GM20431 (cell line): ENCODE data around the gene PSMD3.
"Not testable (repeated sequence)": the region's sequence is repeated elsewhere in the genome, so short reads cannot be mapped to it uniquely, and the experiment has no call there.

Experiments
- in situ Hi-C: fragments of 300-500 bp; cut with MseI, MboI; formaldehyde crosslinking; loops from one replicate; pipeline ENCODE4 v1.15.0; 2020; ENCODE audit warnings: low sequenced_read_pairs; ENCODE audit not compliant: unreplicated experiment

Gene PSMD3

DNA sequence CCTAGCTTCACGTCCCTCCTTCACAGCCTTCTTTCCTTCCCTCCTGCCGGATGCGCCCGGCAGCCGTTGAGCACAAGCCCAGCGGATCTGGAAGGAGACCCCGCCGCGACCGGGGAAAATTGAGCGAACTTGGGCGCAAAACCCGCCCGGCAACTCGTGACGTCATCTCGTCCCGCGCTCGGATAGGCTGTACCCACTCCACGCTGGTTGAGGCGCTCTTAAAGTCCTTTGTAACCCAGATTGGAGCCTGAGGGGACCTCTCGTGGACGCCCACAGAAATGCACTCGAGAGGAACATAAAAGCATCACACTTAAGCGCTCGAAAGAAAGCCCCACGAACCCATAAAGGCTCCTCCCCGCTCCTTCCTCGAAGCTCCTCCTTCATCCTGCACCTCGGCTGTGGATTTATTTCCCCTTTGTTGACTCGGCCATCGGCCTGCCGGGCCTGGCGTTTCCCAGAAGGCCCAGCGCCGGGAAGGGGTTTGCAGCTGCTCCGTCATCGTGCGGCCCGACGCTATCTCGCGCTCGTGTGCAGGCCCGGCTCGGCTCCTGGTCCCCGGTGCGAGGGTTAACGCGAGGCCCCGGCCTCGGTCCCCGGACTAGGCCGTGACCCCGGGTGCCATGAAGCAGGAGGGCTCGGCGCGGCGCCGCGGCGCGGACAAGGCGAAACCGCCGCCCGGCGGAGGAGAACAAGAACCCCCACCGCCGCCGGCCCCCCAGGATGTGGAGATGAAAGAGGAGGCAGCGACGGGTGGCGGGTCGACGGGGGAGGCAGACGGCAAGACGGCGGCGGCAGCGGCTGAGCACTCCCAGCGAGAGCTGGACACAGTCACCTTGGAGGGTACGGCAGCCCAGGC lies at the start of gene PSMD3:
PSMD3 (plus strand) TSS at position 457 of the 856 bp plus-strand sequence; CDS start at position 621, 164 bp downstream.
- in situ Hi-C loops: no loop called here

DNA sequence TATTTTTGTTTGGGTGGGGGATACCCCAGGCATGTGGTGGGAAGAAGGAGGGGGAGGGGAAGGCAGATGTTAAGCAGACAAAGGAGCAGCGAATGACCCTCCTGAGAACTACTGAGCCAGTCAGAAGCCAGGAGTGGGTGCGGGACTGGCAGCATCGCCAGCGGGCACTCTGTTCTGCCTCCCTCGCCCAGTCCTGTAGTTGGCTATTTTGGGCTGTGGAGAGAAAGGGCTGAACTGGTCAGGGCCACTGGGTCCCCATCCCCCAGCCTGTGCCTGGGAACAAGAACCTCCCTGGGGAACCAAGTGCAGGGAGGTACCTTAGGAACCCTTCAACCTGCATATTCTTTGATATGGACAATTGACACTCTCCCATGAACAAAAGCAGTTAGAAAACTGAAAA lies 46.7 kb upstream of the PSMD3 start:
- in situ Hi-C loops: no loop called here

DNA sequence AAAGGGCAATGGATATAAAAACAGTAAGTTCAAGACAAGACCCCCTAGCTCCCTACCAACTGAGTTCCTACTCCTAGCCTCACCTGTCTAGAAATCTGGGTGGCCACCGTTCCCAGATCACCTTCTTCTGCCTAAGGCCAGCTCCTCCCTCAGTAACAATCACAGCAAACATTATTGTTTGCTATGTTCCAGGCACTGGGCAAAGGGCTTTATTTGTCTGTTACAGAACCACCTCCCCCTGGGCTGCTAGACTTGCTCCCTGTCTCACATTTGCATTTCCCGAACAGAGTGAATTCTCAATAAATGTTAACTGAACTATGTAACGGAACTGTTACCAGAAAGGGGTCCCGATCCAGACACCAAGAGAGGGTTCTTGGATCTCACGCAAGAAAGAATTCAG lies 46.3 kb upstream of the PSMD3 start:
- in situ Hi-C loops: no loop called here

DNA sequence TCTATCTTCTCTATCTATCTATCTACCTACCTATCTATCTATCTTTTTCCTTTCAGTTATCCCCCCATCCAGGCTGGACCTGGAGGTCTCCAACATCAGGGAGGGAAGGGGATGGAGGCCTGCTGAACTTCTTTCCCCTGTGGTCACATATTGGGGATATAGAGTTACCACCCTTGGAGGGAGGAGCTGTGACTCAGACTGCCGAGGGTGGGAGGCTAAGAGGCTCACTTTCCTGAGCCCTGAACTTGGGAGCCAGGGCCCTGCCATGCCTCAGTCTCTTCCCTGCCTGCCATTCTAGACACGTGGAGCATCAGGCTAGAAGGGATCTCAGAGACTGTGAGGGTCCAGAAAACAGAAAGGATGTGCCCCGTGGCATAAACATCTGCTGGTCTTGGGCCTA lies 44.7 kb upstream of the PSMD3 start:
- in situ Hi-C loops: no loop called here

DNA sequence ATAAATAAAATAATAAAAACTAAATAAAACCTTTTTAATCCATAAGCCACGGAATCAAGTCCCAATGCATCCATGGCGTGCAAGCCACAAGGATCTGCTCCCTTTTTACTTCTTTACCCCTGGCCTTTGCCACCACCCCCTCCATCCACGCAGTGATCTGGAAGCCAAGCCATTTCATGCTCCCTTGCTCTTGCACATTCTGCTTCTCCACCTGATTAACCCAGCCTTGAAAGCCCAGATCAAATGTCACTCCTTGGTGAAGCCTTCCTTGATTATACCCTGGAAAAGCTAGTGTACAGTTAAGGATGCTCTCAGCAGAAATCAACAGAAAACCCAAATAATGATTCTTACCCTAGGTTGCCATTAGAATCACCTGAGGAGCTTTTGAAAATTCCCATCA lies 43.2 kb upstream of the PSMD3 start:
- in situ Hi-C loops: no loop called here

DNA sequence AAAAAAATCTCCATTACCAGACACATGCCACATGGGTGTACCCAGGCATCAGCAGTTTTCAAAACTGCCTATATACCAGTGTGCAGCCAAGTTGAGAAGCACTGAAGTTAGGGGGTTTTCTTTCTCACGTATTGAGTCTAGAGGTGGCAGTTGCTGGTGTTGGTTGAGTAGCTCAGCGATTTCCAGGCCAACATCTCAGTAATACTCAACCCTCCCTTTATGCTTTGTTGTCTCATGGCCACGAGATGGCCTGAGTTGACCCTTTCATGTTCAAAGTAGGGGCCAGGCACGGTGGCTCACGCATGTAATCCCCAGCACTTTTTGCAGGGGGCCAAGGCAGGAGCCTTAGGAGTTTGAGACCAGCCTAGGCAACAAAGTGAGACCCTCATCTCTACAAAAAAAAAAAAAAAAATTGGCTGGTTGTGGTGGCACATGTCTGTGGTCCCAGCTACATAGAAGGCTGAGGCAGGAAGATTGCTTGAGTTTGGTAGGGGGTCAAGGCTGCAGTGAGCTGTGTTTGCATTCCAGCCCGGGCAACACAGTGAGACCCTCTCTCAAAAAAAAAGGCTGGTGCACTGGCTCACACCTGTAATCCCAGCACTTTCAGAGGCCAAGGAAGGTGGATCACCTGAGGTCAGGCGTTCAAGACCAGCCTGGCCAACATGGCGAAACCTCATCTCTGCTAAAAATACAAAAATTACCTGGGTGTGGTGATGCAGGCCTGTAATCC lies 42.3 kb upstream of the PSMD3 start:
- in situ Hi-C loops: no loop called here

DNA sequence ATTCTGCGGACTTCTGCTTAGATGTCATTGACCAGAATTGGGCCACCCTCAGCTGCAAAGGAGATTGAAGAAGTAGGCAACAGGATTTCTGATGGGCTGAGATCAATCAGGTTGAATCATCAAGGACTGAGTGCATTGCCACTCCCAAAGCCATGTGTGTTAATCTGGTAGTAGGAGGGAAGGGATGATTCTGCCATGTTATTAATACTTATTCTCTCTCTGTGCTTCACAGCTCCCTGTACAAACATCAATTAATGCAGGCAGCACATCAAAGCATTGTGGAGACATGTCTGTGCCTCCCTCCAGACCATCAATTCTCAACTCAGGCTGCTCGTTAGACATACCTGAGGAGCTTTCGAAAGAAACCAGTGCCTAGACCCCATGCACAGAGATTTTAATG lies 41.5 kb upstream of the PSMD3 start:
- in situ Hi-C loops: no loop called here

DNA sequence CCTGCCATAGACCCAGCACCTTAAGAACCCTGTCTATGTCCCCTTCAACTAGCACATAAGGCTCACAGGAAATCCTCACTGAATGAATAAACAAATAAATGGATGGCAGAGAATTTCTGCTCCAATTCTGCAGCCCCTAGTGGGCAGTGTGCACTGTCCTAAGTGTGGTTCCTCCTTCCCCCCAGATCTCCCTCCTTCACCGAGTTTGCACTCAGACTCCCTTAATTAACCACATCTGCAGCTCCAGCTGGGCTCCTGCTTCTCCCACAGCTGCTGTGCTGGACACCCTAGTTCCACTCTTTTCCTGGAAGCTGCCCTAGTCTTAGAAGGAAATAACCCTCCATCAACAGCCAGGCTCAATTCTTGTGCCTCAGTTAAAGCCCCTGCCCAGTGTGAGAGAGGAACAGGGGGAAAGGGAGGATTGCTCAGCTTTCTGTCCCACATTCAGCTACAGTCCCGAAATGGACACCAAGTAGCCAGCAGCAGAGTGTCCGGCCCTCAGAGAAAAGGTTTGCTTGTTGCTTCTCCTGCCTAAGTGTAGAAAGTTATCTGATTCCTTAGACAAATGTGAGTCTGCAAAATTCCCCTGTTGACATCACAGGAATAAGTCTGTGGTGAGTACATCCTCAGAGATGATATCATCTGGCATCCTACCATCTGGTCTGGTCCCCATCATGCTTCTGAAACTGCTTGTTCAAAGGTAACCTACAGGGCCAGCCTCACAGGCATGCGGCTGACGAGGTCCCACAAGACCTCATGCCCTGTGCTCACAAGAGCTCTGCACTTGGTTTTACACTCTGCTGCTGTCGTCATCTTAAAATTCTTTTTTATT lies 40.8 kb upstream of the PSMD3 start:
- in situ Hi-C loops: no loop called here

DNA sequence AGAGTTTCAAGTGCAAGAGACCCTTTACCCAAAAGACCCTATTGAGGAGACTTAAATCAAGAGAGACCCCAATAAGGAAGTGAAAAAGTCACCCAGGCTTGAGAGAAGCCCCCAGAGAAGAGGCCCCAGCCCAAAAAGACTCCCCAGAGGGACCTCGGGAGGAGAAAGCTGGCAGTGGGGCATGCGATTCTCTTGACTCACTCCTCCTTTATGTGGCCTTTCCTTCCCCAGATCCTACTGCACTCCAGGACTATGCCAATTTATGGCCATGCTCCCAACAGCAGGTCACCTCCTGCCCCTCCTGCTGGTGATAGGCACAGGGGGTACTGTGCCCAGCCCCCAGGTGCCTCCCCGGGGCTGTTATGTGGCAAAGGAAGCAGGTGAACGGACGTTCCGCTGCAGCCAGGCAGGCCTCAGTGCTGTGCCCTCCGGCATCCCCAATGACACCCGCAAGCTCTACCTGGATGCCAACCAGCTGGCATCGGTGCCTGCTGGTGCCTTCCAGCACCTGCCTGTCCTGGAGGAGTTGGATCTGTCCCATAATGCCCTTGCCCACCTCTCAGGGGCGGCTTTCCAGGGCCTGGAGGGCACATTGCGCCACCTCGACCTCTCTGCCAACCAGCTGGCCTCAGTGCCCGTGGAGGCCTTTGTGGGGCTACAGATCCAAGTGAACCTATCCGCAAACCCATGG lies 36.8 kb upstream of the PSMD3 start:
- in situ Hi-C loops: no loop called here

DNA sequence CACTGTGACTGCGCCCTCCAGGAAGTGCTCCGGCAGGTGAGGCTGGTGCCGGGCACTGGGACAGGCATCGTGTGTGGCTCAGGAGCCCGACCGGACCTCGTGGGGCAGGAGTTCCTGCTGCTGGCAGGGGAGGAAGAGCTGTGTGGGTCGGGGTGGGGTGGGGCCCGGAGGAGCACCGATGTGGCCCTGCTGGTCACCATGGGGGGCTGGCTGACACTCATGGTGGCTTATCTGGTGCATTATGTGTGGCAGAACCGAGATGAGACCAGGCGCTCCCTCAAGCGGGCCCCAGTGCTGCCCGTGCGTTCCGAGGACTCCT lies 36.3 kb upstream of the PSMD3 start:
- in situ Hi-C loops: no loop called here

DNA sequence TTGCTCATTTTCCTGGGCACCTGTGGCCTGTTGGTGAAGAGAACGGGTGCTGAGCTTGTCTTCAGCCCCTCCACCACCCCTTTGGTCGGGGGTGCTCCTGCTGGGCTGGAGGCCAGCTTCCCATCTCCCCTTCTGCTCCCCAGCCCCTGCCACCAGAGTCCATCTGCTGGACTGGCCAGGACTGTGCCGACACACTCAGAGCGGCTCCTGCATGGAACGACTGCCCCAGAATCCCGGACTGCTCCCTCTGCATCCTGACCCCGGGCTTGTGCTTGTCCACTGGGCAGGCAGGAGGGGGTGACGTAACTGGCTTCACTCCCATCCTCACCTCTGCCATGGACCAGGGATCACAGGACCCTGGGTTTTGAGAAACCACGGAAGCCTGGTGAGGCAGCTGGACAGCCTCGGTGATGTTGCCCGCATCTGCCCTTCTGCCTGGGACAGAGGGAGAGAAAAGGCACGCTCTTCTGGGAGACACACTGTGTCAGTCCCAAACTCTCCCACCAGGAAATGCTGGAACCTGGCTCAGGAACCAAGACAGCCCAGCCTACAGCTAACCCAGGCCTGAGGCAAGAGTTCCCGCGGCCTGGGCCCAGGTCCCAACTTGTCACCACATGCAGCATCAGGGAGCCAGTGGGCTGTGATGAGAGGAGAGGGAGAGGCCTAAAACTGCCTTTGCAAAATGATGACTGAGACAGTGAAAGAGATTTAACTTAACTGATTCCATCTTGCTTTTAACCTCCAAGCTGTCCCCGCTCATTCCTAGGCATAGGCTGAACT lies 33.9 kb upstream of the PSMD3 start:
- in situ Hi-C loops: no loop called here

DNA sequence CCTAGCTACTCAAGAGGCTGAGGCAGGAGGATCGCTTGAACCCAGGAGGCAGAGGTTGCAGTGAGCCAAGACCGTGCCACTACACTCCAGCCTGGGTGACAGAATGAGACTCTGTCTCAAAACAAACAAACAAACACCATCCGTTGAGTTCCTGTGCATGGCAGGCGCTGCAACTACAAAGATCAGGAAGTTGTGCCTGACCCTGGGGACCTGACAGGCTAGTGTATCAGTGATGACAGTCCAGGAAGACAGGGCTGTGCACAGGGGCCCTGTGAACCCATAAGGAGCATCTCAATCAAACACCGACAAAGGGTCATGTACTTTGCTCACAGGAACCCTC lies 32.1 kb upstream of the PSMD3 start:
- in situ Hi-C loops: not testable (repeated sequence)

DNA sequence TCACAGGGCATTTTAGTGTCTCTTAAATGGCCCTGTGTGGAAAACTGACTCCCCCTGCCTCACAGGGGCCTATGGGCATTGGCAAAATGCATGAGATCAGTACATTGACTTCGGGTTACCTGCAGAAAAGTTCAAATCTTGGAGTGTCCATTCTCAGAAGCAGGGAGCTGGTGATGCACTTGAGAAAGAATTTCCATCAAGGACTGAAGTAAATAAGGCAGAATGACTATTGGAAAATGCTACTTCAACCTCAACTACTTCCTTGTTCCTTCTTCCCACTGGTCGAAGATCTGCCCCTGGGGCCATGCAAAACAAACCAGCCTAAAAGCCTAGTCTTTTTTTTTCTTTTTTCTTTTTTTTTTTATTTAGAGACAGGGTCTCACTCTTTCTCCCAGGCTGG lies 31.6 kb upstream of the PSMD3 start:
- in situ Hi-C loops: no loop called here

DNA sequence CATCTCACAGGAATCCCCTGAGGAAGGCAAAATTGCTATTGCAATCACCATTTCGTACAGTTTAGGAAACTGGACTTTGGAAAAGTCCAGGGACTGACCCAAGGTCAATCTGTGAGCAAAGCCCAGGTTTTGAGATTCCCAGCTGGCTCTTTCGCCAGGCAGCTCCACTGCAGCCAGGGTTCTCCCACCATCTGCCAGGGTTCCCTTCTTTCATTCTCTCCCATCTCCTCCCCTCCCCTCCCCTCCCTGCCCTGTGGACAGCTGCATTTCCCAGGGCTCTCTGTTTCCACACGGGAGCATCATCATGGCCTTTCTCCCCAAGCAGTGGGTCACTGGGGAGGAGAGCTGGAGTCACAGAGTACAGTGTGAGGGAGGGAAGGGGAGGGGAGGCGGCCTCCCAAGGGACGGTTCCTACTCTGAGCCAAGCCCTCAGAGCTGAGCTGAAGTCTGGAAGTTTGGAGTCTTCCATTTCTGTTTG lies 29.7 kb upstream of the PSMD3 start:
- in situ Hi-C loops: loop anchor here (25.0 kb wide), 1 partner anchor 189 kb away; no protein-coding TSS in a partner anchor

DNA sequence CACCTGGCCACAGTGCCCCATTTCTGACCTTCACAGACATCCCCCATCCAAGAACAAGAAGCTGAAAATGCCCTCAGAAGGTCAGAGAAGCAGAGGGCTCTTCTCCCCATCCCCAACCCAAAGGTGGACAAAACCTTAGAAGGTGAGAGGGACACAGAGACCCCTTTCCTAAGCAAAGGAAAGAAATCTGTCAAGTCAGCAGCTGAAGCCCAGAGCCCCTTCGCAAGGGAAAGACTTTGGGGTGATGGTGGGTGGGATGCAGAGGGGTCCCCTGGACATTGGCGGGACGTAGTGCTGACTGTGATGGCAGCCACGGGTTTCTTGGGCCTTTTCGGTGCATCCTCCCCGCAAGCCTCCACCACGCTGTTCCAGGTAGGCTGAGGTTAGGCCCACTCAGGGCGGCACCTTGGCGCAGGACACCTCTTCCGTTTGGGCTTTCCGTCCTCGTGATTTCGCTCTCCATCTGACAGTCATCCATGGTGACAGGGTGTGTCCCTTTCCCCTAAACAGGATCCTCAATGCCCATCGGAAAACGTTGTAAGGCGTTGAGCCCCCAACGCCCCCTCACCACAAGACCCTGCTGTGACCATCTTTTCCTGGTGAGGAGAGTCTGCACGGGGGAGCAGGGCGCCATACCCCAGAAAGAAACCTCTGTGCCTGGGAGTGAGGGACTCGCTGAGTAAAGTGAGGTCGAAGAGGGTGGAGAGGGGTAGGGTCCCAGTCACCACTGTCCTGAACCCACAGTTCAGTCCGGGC lies 28.5 kb upstream of the PSMD3 start:
- in situ Hi-C loops: loop anchor here (25.0 kb wide), 1 partner anchor 190 kb away; no protein-coding TSS in a partner anchor

DNA sequence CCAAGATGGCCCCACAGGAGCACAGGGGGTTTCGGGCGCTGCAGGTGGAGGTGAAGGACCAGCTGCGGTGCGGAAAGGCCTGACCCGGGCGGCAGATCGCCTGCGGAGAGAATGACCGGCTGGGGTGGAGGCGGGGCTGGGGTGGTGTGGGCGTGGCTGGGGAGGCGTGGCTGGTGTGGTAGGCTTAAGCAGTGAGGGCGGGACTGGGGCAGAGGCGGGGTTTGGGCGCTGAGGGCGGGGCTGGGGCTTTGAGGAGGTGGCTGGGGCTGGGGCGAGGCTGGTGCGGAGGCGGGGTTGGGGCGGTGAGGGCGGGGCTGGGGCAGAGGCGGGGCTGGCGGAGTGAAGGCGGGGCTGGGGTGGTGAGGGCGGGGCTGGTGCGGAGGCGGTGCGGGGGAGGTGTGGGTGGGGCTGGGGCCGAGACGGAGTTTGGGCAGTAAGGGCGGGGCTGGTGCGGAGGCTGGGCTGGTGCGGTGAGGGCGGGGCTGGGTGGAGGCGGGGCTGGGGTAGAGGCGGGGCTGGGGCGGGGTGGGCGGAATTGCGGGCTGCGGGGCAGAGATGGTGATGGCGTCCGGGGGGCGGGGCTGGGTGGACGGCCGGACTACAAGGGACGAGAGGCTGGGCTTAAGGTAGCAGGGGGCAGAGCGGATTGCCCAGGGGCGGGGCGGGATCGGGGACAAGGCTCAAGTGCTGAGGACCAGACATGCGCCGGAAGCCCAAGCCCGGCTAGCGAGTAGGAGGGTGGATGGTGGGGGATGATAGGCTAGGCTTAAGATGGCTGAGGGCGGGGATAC lies 27.7 kb upstream of the PSMD3 start:
- in situ Hi-C loops: loop anchor here (25.0 kb wide), 1 partner anchor 191 kb away; no protein-coding TSS in a partner anchor

DNA sequence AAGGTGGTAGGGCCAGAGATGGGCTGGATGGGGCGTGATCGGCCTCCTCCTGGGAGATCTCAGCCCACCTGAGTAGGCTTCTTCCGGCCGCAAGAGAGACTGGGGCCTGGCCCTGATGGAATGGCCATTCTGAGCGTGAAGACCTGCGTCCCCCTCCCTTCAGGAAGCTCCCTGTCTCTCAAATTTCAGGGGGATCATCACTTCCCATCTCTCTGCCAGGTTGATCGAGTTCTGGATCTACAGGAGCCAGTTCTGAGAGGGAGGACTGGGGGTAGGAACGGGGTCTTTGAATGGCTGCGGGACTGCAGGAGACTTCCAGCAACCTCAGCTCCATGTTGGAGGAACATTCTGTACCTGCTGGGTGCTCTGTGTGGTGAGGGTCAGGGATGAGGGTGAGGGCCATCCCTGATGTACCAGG lies 27.1 kb upstream of the PSMD3 start:
- in situ Hi-C loops: loop anchor here (25.0 kb wide), 1 partner anchor 191 kb away; no protein-coding TSS in a partner anchor

DNA sequence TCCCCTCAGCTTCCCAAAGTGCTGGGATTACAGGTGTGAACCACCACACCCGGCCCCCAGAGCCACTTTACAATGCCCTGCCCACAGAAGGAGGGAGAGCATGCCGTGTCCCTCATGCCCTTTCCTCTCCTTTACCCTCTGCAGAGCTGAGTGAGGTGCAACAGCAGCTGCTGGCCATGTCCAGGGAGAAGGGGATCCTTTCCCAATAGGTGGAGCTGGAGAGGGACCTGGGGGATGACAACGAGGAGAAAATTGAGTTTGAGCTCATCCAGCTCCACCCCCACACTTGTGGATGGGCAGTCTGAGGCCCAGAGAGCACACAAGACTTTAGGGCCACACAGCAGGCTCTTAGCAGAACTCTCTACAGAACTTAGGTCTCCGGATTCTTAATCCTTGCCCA lies 25.7 kb upstream of the PSMD3 start:
- in situ Hi-C loops: loop anchor here (25.0 kb wide), 1 partner anchor 193 kb away; no protein-coding TSS in a partner anchor
